Kidney (tissue), 14 donors: ENCODE measurements around the gene BCL6. TPM values are rescaled to one million over a fixed set of nuclear protein-coding genes. Genes with fewer than 3 reads are reported as not detected.

Experiments used
- DNase-seq, 5 donors: peaks; one replicate each; pipeline ENCODE4 v3.0.0-alpha.2; 2013 to 2020
- FAIRE-seq: peaks from 2 replicates; lab custom pipeline; 2012; peaks lifted over from hg19 to GRCh38; lab: Jason Lieb, UNC
- H3K27ac ChIP-seq, 2 donors: one replicate each; pipeline ENCODE4 v1.7.0; 2013; ENCODE audit warnings: low read depth in 2 of 2, low read length in 2 of 2, inconsistent platforms in 1 of 2
- H3K27me3 ChIP-seq: one replicate; pipeline ENCODE4 v1.7.1; 2013; ENCODE audit warnings: low read length, inconsistent platforms; ENCODE audit not compliant: control insufficient read depth, insufficient read depth
- H3K36me3 ChIP-seq, 3 donors: one replicate each; pipeline versions ENCODE4 v1.7.0 to v1.7.1; 2013; ENCODE audit warnings: low read length in 3 of 3, control low read depth in 1 of 3, inconsistent platforms in 1 of 3; ENCODE audit not compliant: insufficient read depth in 3 of 3, control insufficient read depth in 2 of 3
- H3K4me1 ChIP-seq, 3 donors: one replicate each; pipeline versions ENCODE4 v1.7.0 to v1.7.1; 2013; ENCODE audit warnings: low read length in 3 of 3, inconsistent platforms in 1 of 3, low read depth in 1 of 3; ENCODE audit not compliant: control insufficient read depth in 2 of 3, insufficient read depth in 2 of 3
- H3K4me3 ChIP-seq, 3 donors: one replicate each; pipeline versions ENCODE4 v1.7.0 to v1.8.1; 2013; ENCODE audit warnings: low read length in 3 of 3, control low read depth in 1 of 3, inconsistent platforms in 1 of 3
- H3K9ac ChIP-seq, 3 donors: one replicate each; pipeline versions ENCODE4 v1.7.0 to v1.7.1; 2013; ENCODE audit warnings: low read length in 3 of 3, control low read depth in 1 of 3, inconsistent platforms in 1 of 3
- H3K9me3 ChIP-seq, 3 donors: one replicate each; pipeline versions ENCODE4 v1.7.0 to v1.7.1; 2013; ENCODE audit warnings: low read length in 3 of 3, control low read depth in 1 of 3, inconsistent platforms in 1 of 3; ENCODE audit not compliant: control insufficient read depth in 2 of 3, insufficient read depth in 1 of 3
- CTCF ChIP-seq: IDR thresholded peaks from 3 replicates; pipeline ENCODE4 v1.5.1; 2012; ENCODE audit warnings: mild to moderate bottlenecking, moderate library complexity, borderline replicate concordance; ENCODE audit not compliant: insufficient read depth; ENCODE audit errors: extremely low read depth
- intact Hi-C: fragments of 100-400 bp; cut with DNase I; formaldehyde crosslinking; loops from one replicate; pipeline ENCODE4 v1.11.1; 2022
- polyA plus RNA-seq: library from polyadenylated mRNA; stranded (reverse); fragments of 350-450 nt; fragmentation: Illumina TruSeq; extraction: RNeasy Lipid Tissue Mini Kit (QIAGEN cat#74804); gene quantifications from one replicate; pipeline ENCODE4 v1.2.3, GENCODE V29; 2014; ENCODE audit warnings: low read depth, low replicate concordance; ENCODE audit not compliant: insufficient read depth
- total RNA-seq: library from RNA; stranded (reverse); fragmentation: NEBNext Ultra II Directional; extraction: Animal tissue kit (Norgen Biotek cat#: 25700); gene quantifications from one replicate; pipeline ENCODE4 v1.2.1, GENCODE V29; 2021
- donor health status: control.
- donor health status: control.
- donor health status: control.
- donor health status: control.
- donor health status: control.
- donor health status: DM: yes; HTN: yes; CAD: no.
- donor health status: Normal renal cell carcinoma (clear cell type).

The BCL6 gene
- total and polyA plus RNA-seq, 2 donors from 2014 or later, result 7.3 to 110 TPM

- no peaks in the 10 kb centered on the region for H3K9me3 ChIP-seq
- DNase-seq, result peak in 3 of 5 donors; percentile 69 to 82 (median 72)
- H3K27ac ChIP-seq, result no peak overlapping the region
- no peak overlapping the region for H3K4me3 ChIP-seq
- no peaks in the 10 kb centered on the region for H3K27me3 ChIP-seq
- no peaks in the 10 kb centered on the region for H3K36me3 ChIP-seq
- no peak for FAIRE-seq
- TF ChIP-seq CTCF, result peak; percentile 69
- no peak overlapping the region for H3K9ac ChIP-seq
- intact Hi-C loops, result loop anchor here (5.0 kb wide), 1 partner anchor 361 kb away; no protein-coding TSS in a partner anchor
- H3K4me1 ChIP-seq, result no peaks in the 10 kb centered on the region
Measured at GRCh38 chr3:187678726-187679268, 66.5 kb downstream of the BCL6 start.

GRCh38 chr3:187677604-187678003 lies 67.7 kb downstream of the BCL6 start:
- Histone ChIP-seq H3K27me3 (no peaks in the 10 kb centered on the region), H3K9ac (no peak overlapping the region), H3K9me3 (no peaks in the 10 kb centered on the region), H3K4me1 (no peaks in the 10 kb centered on the region), H3K36me3 (no peaks in the 10 kb centered on the region), H3K27ac (no peak overlapping the region), H3K4me3 (no peak overlapping the region)
- intact Hi-C loops, result loop anchor here (5.0 kb wide), 1 partner anchor 360 kb away; no protein-coding TSS in a partner anchor
- FAIRE-seq (no peak), DNase-seq (no peak)
- no peak for TF ChIP-seq CTCF

DNA sequence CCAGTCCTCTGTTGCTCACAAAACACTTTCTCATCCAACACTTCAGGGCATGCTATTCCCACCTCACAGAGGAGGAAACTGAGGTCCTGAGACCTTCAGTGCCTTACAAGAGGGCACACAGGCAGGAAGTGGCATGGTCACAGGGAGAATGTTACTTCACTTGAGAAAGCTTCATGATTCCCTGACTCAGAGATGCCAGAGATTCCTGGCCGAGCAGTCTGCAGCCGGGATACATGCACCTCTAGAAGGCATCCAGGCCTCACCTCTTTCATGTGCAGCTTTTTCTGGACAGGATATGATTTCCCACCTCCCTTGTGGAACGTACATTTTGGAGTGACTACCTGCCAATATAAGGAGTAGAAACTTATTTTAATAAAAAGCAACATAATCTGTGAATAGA lies 72.3 kb downstream of the BCL6 start:
- H3K27me3 ChIP-seq, result peaks cover 2% of the 10 kb centered on the region

More for the DNA sequence above, 72.3 kb downstream of the BCL6 start:
- Histone ChIP-seq H3K4me1 (peaks cover 0 to 5% (median 0%) of the 10 kb centered on the region in 3 donors), H3K27ac (no peak overlapping the region), H3K9me3 (no peaks in the 10 kb centered on the region), H3K36me3 (no peaks in the 10 kb centered on the region), H3K9ac (no peak overlapping the region), H3K4me3 (no peak overlapping the region)
- no peak for TF ChIP-seq CTCF
- FAIRE-seq (no peak), DNase-seq (no peak)
- intact Hi-C loops, result no loop called here

Other genes starting within 250 kb of the BCL6 start
- gene SST, start 75.1 kb downstream of the BCL6 start, total RNA-seq, result not detected
- gene SST, start 75.1 kb downstream of the BCL6 start, polyA plus RNA-seq, result not detected
- not detected for gene RTP2, start 42.9 kb downstream of the BCL6 start, total RNA-seq
- gene RTP2, start 42.9 kb downstream of the BCL6 start, polyA plus RNA-seq, result not detected